Lower leg skin (tissue), 4 donors: Measurements from ENCODE around the gene NLRP9. TPM values are rescaled to one million over a fixed set of nuclear protein-coding genes. Genes with fewer than 3 reads are reported as not detected.

ENCODE experiments used
- DNase-seq, 2 donors: peaks; one replicate each; pipeline ENCODE4 v3.0.0-alpha.2; 2019; ENCODE audit warnings: low spot score in 2 of 2
- H3K4me3 ChIP-seq: fragments of 200-600 bp; sonication (generic); 2 replicates; pipeline ENCODE4 v1.5.1; 2017; ENCODE audit warnings: mild to moderate bottlenecking, low read depth; ENCODE audit not compliant: poor library complexity, severe bottlenecking
- CTCF ChIP-seq, 3 donors: fragments of 450-650 bp; IDR thresholded peaks; one replicate each; pipeline ENCODE4 v1.5.1; 2016; ENCODE audit warnings: antibody characterized with exemption in 3 of 3, mild to moderate bottlenecking in 3 of 3, moderate library complexity in 2 of 3
- POLR2A ChIP-seq, 2 donors: fragments of 450-650 bp; IDR thresholded peaks; one replicate each; pipeline ENCODE4 v1.6.1; 2016 to 2017; ENCODE audit warnings: antibody characterized with exemption in 2 of 2, mild to moderate bottlenecking in 1 of 2, moderate library complexity in 1 of 2
- WGBS, 2 donors: methylation state at CpG; one replicate each; pipeline ENCODE4 v1.1.5; 2018; 5-methylcytosine and 5-hydroxymethylcytosine counted together
- intact Hi-C: fragments of 100-400 bp; cut with DNase I; formaldehyde crosslinking; loops from one replicate; pipeline ENCODE4 v1.15.0; 2023; ENCODE audit warnings: low total_unique reads
- total RNA-seq, 4 donors: library from RNA; depleted of rRNA; stranded (reverse); fragments of >200 nt; gene quantifications; one replicate each; pipeline ENCODE4 v1.1.0, GENCODE V29; 2016

NLRP9 gene
- total RNA-seq, 4 donors from 2014 or later = not detected

DNA sequence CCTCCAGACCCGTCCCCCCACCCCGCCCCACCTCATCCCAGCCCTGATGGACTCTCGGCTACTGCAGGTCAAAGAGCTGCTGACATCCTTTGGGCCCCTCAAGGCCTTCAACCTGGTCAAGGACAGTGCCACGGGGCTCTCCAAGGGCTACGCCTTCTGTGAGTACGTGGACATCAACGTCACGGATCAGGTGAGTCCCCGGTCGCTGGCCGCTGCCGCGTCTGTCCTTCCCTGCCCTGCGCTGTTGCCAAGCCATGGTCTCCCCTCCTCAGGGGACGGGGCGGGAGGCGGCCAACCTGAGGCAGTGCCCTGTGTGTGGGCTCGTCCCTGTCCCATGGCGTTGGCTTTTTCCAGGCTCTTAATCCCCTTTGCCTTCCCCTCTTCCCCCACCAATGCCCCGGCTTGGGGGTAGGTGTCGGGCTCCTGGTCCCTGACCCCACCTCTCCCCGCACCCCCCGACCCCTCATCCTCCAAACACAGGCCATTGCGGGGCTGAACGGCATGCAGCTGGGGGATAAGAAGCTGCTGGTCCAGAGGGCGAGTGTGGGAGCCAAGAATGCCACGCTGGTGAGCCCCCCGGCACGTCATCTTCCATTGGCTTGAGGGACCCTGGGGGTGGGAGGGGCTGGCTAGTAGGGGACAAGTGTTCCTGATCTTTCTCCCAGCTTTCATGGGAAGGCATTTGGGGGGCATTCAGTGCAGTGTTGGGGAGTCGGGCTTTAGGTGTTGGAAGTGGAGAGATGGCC is 69.4 kb downstream of the NLRP9 start:
- intact Hi-C loops = no loop called here
- 88 to 91% methylated on average over 30 of the region's 30 CpGs for WGBS, 2 donors

DNA sequence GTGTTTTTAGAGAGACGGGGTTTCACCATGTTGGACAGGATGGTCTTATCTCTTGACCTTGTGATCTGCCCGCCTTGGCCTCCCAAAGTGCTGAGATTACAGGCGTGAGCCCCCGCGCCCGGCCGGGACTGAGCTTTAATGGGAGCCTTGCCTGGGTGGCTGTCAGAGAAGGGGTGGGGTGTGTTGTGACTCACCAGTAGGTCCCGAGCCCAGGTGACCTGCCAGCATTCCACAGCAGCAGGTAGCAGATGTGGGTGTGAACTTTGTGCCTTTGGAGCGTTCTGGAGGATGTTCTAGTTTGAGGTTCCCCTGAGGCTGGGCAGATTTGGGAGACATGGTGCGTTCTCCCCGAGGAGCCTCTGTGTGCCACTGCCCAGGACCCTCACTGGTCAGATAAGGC is 70.2 kb downstream of the NLRP9 start:
- TF ChIP-seq CTCF (IDR thresholded peaks at IDR 0.05) = no peak
- no peak for TF ChIP-seq POLR2A (IDR thresholded peaks at IDR 0.05)
- intact Hi-C loops = no loop called here
- 62 to 68% methylated on average over 10 to 11 of the region's 11 CpGs for WGBS, 2 donors

More for the DNA sequence above, 69.4 kb downstream of the NLRP9 start:
- no peak for DNase-seq
- no peak overlapping the region for H3K4me3 ChIP-seq
- TF ChIP-seq POLR2A (IDR thresholded peaks at IDR 0.05) (no peak), CTCF (IDR thresholded peaks at IDR 0.05) (no peak)

DNA sequence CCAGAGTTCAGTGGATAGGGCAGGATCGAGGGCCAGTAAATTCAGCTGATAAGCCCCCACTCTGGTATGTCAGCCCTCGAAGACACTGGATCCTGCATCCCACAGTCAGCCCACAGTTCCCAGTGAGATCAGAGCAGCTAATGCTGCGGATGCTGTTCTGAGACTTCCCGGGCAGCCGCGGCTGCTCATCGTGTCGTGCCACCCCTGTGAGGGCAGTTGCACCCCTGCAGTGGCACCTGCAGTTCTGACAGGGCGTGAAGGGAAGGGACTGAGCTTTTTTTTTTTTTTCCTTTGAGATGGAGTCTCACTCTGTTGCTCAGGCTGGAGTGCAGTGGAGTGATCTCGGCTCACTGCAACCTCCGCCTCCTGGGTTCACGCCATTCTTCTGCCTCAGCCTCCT is 70.7 kb downstream of the NLRP9 start:
- no peak overlapping the region for H3K4me3 ChIP-seq
- 75 to 86% methylated on average over 11 to 12 of the region's 12 CpGs for WGBS, 2 donors
- TF ChIP-seq CTCF (IDR thresholded peaks at IDR 0.05) = no peak
- TF ChIP-seq POLR2A (IDR thresholded peaks at IDR 0.05) = no peak
- intact Hi-C loops = no loop called here
- no peak for DNase-seq

More for the DNA sequence above, 70.2 kb downstream of the NLRP9 start:
- no peak overlapping the region for H3K4me3 ChIP-seq
- no peak for DNase-seq

DNA sequence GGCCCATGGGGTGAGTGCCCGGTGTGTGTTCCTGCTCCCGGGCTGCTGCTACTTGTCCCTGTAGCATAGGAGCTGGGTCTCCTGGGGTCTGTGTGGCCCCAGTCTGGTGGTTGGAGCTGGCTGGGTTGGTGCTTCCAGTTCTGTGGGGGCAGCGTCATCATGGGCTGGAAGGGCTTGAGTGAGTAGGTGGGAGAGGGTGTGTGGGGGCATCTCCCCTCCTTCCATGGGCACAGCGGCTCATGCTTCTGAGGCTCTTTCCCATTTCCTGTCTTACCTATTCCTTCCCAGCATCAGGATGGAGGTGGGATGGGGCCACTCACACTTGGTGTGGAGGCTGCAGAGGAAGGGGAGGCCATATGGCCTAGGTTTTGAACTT is 71.2 kb downstream of the NLRP9 start:
- 83 to 98% methylated on average over 4 of the region's 4 CpGs for WGBS, 2 donors
- no peak for DNase-seq
- no peak overlapping the region for H3K4me3 ChIP-seq
- TF ChIP-seq CTCF (IDR thresholded peaks at IDR 0.05) (no peak), POLR2A (IDR thresholded peaks at IDR 0.05) (no peak)
- intact Hi-C loops = no loop called here

DNA sequence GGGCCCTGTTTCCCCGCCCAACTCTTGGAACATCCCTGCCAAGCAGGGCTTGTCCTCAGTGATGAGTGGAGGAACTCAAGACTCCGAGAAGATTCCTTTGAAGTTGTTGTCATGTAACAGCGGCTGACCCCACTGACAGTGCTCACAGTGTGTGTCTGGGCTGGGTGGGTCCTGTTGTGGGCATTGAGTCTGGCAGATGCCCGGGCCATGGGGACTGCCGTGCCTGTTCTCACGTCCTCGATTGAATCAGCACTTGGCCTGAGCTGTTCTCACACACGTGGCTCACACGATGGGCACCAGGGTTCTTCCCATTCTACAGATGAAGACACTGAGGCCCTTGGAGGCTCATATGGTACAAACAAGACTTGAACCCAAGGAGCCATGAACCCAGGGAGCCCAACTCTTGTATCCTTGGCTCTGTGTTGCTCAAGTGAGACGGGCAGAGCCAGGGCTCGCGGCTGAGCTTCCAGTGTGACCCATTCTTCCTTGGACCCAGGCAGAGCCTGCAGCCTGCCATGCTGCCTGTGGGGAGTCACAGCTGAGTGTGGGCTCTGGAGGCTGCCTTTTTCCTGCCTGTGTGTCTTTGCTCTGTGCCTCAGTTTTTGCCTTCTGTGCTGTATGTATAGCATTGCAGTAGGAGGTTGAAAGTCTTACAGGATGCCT is 71.7 kb downstream of the NLRP9 start:
- H3K4me3 ChIP-seq = no peak overlapping the region
- no peak for TF ChIP-seq CTCF (IDR thresholded peaks at IDR 0.05)
- TF ChIP-seq POLR2A (IDR thresholded peaks at IDR 0.05) = no peak
- intact Hi-C loops = no loop called here
- WGBS, 2 donors = 80% methylated on average over 12 of the region's 12 CpGs
- no peak for DNase-seq
